ENCODE data around the gene TMEM120B.
"Not testable (repeated sequence)": the region's sequence is repeated elsewhere in the genome, so short reads cannot be mapped to it uniquely, and the experiment has no call there.

The TMEM120B gene

GRCh38 chr12:121789233-121789781 is 76.8 kb downstream of the TMEM120B start:
- H3K27me3 ChIP-seq (ENCODE audit: low read depth, low read length): no peaks in the 10 kb centered on the region
- H3K9me3 ChIP-seq (ENCODE audit: control insufficient read depth in 1 of 2, low read length in 2 of 2): no peaks in the 10 kb centered on the region
- no peak overlapping the region for H3K4me3 ChIP-seq (ENCODE audit: low read depth in 1 of 2, low read length in 2 of 2)
- no peaks in the 10 kb centered on the region for H3K36me3 ChIP-seq (ENCODE audit: control insufficient read depth in 1 of 2, insufficient read depth in 2 of 2, low read length in 2 of 2)
- no peak overlapping the region for H3K27ac ChIP-seq (ENCODE audit: low read length)
- H3K4me1 ChIP-seq (ENCODE audit: control insufficient read depth in 1 of 2, insufficient read depth in 2 of 2, low read length in 2 of 2): peaks cover 0 to 8% of the 10 kb centered on the region in 2 donors

GRCh38 chr12:121789800-121790728 is 77.5 kb downstream of the TMEM120B start:
- H3K27me3 ChIP-seq (ENCODE audit: low read depth, low read length): no peaks in the 10 kb centered on the region
- H3K4me1 ChIP-seq (ENCODE audit: control insufficient read depth in 1 of 2, insufficient read depth in 2 of 2, low read length in 2 of 2): peaks cover 7 to 15% of the 10 kb centered on the region in 2 donors
- no peaks in the 10 kb centered on the region for H3K9me3 ChIP-seq (ENCODE audit: control insufficient read depth in 1 of 2, low read length in 2 of 2)
- H3K27ac ChIP-seq (ENCODE audit: low read length): peak overlapping the region; percentile 54
- H3K4me3 ChIP-seq (ENCODE audit: low read depth in 1 of 2, low read length in 2 of 2): peak overlapping the region in 1 of 2 donors; percentile 1
- H3K36me3 ChIP-seq (ENCODE audit: control insufficient read depth in 1 of 2, insufficient read depth in 2 of 2, low read length in 2 of 2): no peaks in the 10 kb centered on the region

- not testable (repeated sequence) for H3K4me3 ChIP-seq (ENCODE audit: low read depth in 1 of 2, low read length in 2 of 2); H3K9me3 ChIP-seq (ENCODE audit: control insufficient read depth in 1 of 2, low read length in 2 of 2); H3K36me3 ChIP-seq (ENCODE audit: control insufficient read depth in 1 of 2, insufficient read depth in 2 of 2, low read length in 2 of 2); H3K27me3 ChIP-seq (ENCODE audit: low read depth, low read length)
- Histone ChIP-seq H3K27ac (ENCODE audit: low read length) (peak overlapping the region; percentile 54), H3K4me1 (ENCODE audit: control insufficient read depth in 1 of 2, insufficient read depth in 2 of 2, low read length in 2 of 2) (peaks cover 13 to 22% of the 10 kb centered on the region in 2 donors)
Measured at GRCh38 chr12:121790785-121791184, 78.2 kb downstream of the TMEM120B start.

- no peak overlapping the region for H3K27ac ChIP-seq (ENCODE audit: low read length)
- H3K36me3 ChIP-seq (ENCODE audit: control insufficient read depth in 1 of 2, insufficient read depth in 2 of 2, low read length in 2 of 2): no peaks in the 10 kb centered on the region
- H3K4me1 ChIP-seq (ENCODE audit: control insufficient read depth in 1 of 2, insufficient read depth in 2 of 2, low read length in 2 of 2): peaks cover 16 to 34% of the 10 kb centered on the region in 2 donors
- H3K27me3 ChIP-seq (ENCODE audit: low read depth, low read length): no peaks in the 10 kb centered on the region
- peak overlapping the region; percentile 30 to 71 for H3K4me3 ChIP-seq (ENCODE audit: low read depth in 1 of 2, low read length in 2 of 2)
- no peaks in the 10 kb centered on the region for H3K9me3 ChIP-seq (ENCODE audit: control insufficient read depth in 1 of 2, low read length in 2 of 2)
Measured at GRCh38 chr12:121791671-121792551, 79.4 kb downstream of the TMEM120B start.

- H3K9me3 ChIP-seq (ENCODE audit: control insufficient read depth in 1 of 2, low read length in 2 of 2): no peaks in the 10 kb centered on the region
- H3K4me3 ChIP-seq (ENCODE audit: low read depth in 1 of 2, low read length in 2 of 2): peak overlapping the region; percentile 53 to 71
- no peak overlapping the region for H3K27ac ChIP-seq (ENCODE audit: low read length)
- peaks cover 22 to 43% of the 10 kb centered on the region in 2 donors for H3K4me1 ChIP-seq (ENCODE audit: control insufficient read depth in 1 of 2, insufficient read depth in 2 of 2, low read length in 2 of 2)
- no peaks in the 10 kb centered on the region for H3K27me3 ChIP-seq (ENCODE audit: low read depth, low read length)
- no peaks in the 10 kb centered on the region for H3K36me3 ChIP-seq (ENCODE audit: control insufficient read depth in 1 of 2, insufficient read depth in 2 of 2, low read length in 2 of 2)
Measured at GRCh38 chr12:121792607-121793439, 80.3 kb downstream of the TMEM120B start.

GRCh38 chr12:121793440-121793837 is 80.9 kb downstream of the TMEM120B start, which contains the start of gene RHOF:
RHOF (minus strand) TSS chr12:121793688; CDS start chr12:121793633, 55 bp downstream.
- Histone ChIP-seq H3K9me3 (ENCODE audit: control insufficient read depth in 1 of 2, low read length in 2 of 2) (no peaks in the 10 kb centered on the region), H3K27me3 (ENCODE audit: low read depth, low read length) (no peaks in the 10 kb centered on the region), H3K36me3 (ENCODE audit: control insufficient read depth in 1 of 2, insufficient read depth in 2 of 2, low read length in 2 of 2) (no peaks in the 10 kb centered on the region), H3K4me1 (ENCODE audit: control insufficient read depth in 1 of 2, insufficient read depth in 2 of 2, low read length in 2 of 2) (peaks cover 28 to 49% of the 10 kb centered on the region in 2 donors), H3K27ac (ENCODE audit: low read length) (peak within 1 kb of the TSS; percentile 86), H3K4me3 (ENCODE audit: low read depth in 1 of 2, low read length in 2 of 2) (peak within 1 kb of the TSS; percentile 53 to 71)

GRCh38 chr12:121793838-121794533 is 81.4 kb downstream of the TMEM120B start:
- Histone ChIP-seq H3K27me3 (ENCODE audit: low read depth, low read length) (no peaks in the 10 kb centered on the region), H3K9me3 (ENCODE audit: control insufficient read depth in 1 of 2, low read length in 2 of 2) (no peaks in the 10 kb centered on the region), H3K4me1 (ENCODE audit: control insufficient read depth in 1 of 2, insufficient read depth in 2 of 2, low read length in 2 of 2) (peaks cover 34 to 54% of the 10 kb centered on the region in 2 donors), H3K27ac (ENCODE audit: low read length) (peak overlapping the region; percentile 86), H3K4me3 (ENCODE audit: low read depth in 1 of 2, low read length in 2 of 2) (peak overlapping the region; percentile 53 to 71), H3K36me3 (ENCODE audit: control insufficient read depth in 1 of 2, insufficient read depth in 2 of 2, low read length in 2 of 2) (no peaks in the 10 kb centered on the region)

GRCh38 chr12:121794534-121795033 is 82.0 kb downstream of the TMEM120B start:
- H3K4me1 ChIP-seq (ENCODE audit: control insufficient read depth in 1 of 2, insufficient read depth in 2 of 2, low read length in 2 of 2): peaks cover 37 to 56% of the 10 kb centered on the region in 2 donors
- H3K27ac ChIP-seq (ENCODE audit: low read length): peak overlapping the region; percentile 86
- no peaks in the 10 kb centered on the region for H3K9me3 ChIP-seq (ENCODE audit: control insufficient read depth in 1 of 2, low read length in 2 of 2)
- H3K4me3 ChIP-seq (ENCODE audit: low read depth in 1 of 2, low read length in 2 of 2): peak overlapping the region; percentile 53 to 71
- no peaks in the 10 kb centered on the region for H3K36me3 ChIP-seq (ENCODE audit: control insufficient read depth in 1 of 2, insufficient read depth in 2 of 2, low read length in 2 of 2)
- H3K27me3 ChIP-seq (ENCODE audit: low read depth, low read length): no peaks in the 10 kb centered on the region

- peak overlapping the region; percentile 53 to 71 for H3K4me3 ChIP-seq (ENCODE audit: low read depth in 1 of 2, low read length in 2 of 2)
Measured at GRCh38 chr12:121795034-121795968, 82.7 kb downstream of the TMEM120B start.

More at GRCh38 chr12:121795034-121795968, 82.7 kb downstream of the TMEM120B start:
- Histone ChIP-seq H3K36me3 (ENCODE audit: control insufficient read depth in 1 of 2, insufficient read depth in 2 of 2, low read length in 2 of 2) (no peaks in the 10 kb centered on the region), H3K27ac (ENCODE audit: low read length) (peak overlapping the region; percentile 86), H3K9me3 (ENCODE audit: control insufficient read depth in 1 of 2, low read length in 2 of 2) (no peaks in the 10 kb centered on the region), H3K4me1 (ENCODE audit: control insufficient read depth in 1 of 2, insufficient read depth in 2 of 2, low read length in 2 of 2) (peaks cover 37 to 56% of the 10 kb centered on the region in 2 donors), H3K27me3 (ENCODE audit: low read depth, low read length) (no peaks in the 10 kb centered on the region)

All from muscle layer of duodenum (tissue), 2 donors.